Kidney epithelial cell (primary cell): Measurements from ENCODE around the gene IL5RA. TPM values are rescaled to one million over a fixed set of nuclear protein-coding genes. Genes with fewer than 3 reads are reported as not detected.

Experiments used
- DNase-seq: peaks from one replicate; pipeline ENCODE4 v3.0.0-alpha.2; 2010; ENCODE audit warnings: low read depth
- H3K27me3 ChIP-seq: 2 replicates; pipeline ENCODE4 v1.6.0; 2011; ENCODE audit warnings: low read length; ENCODE audit not compliant: control insufficient read depth, insufficient read depth
- H3K36me3 ChIP-seq: 2 replicates; pipeline ENCODE4 v1.5.1; 2011; ENCODE audit warnings: low read length; ENCODE audit not compliant: control insufficient read depth, insufficient read depth
- H3K4me3 ChIP-seq: 2 replicates; pipeline ENCODE4 v1.5.1; 2011; ENCODE audit warnings: low read depth, mild to moderate bottlenecking, control low read depth, low read length
- CTCF ChIP-seq: IDR thresholded peaks from 2 replicates; pipeline ENCODE4 v1.5.1; 2011; ENCODE audit warnings: mild to moderate bottlenecking, moderate library complexity, low read length, control low read depth, inconsistent platforms; ENCODE audit not compliant: insufficient read depth, poor library complexity, severe bottlenecking
- total RNA-seq: library from RNA; depleted of rRNA; stranded (reverse); fragments of >200 nt; gene quantifications from 2 replicates; pipeline ENCODE4 v1.2.3, GENCODE V29; 2015

The IL5RA gene
- total RNA-seq, 1 donor from 2014 or later, result not detected

DNA sequence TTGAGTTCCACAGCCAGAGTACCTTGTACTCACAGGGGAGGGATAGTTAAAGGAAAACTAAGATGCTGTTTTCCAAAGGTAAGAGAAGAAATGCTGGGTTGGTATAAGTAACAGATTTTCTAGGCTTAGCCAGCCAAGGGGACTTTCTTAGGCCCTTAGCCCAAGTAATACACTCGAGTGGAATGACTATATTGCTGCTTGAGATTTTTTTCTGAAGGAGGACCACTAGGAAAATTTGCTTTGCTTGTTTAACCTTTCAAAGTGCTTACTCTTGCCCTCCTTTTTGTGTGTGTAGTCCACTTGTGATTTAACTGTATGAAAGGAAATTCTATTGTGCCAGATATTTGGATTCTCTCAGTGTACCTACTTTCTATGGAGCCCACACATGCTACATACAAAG, 50.5 kb downstream of the IL5RA start:
- DNase-seq, result no peak
- H3K36me3 ChIP-seq, result no peaks in the 10 kb centered on the region
- no peak for TF ChIP-seq CTCF
- no peak overlapping the region for H3K4me3 ChIP-seq
- H3K27me3 ChIP-seq, result no peaks in the 10 kb centered on the region

DNA sequence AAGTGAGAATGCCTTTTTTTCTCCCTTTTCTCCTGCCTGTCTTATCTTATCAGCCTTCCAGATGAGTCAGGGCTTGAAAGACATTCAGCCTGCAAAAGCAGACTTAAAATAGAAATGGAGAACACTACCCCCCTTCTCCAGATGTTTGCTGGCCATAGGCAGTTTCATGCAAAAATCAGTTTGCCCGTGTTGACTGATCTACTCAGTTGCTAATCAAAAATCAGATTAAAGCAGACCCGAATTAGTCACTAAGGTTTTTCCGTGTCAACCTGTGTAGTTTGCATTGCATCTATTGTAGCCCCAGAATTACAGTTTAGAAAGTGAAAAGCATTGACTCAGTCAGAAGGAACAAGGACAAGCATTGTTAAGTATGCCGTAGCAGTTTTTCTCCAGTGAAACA, 56.2 kb downstream of the IL5RA start:
- H3K4me3 ChIP-seq, result no peak overlapping the region
- H3K27me3 ChIP-seq, result no peaks in the 10 kb centered on the region
- DNase-seq, result no peak
- no peaks in the 10 kb centered on the region for H3K36me3 ChIP-seq
- TF ChIP-seq CTCF, result no peak

GRCh38 chr3:3038201-3038991, 71.8 kb downstream of the IL5RA start:
- DNase-seq, result no peak
- no peak for TF ChIP-seq CTCF
- Histone ChIP-seq H3K4me3 (no peak overlapping the region), H3K36me3 (no peaks in the 10 kb centered on the region), H3K27me3 (no peaks in the 10 kb centered on the region)

DNA sequence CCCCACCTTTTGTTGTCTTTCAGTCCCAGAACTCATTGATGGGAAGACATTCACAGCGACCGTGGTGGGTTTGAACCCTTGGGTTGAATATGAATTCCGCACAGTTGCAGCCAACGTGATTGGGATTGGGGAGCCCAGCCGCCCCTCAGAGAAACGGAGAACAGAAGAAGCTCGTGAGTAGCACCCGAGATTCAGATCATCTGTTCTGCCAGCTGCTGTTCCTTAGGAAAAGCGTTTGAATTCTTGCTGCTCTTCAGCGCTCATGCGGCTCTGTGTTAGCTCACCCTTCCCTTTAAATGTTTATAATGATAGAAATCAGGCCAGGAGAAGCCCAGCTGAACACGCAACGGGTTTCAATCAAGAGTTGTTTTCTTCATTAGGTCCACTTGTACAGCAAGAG, 73.0 kb downstream of the IL5RA start:
- DNase-seq, result no peak
- TF ChIP-seq CTCF, result no peak
- no peaks in the 10 kb centered on the region for H3K36me3 ChIP-seq
- no peaks in the 10 kb centered on the region for H3K27me3 ChIP-seq
- H3K4me3 ChIP-seq, result no peak overlapping the region

GRCh38 chr3:3031326-3031725, 78.8 kb downstream of the IL5RA start:
- no peak for TF ChIP-seq CTCF
- Histone ChIP-seq H3K27me3 (no peaks in the 10 kb centered on the region), H3K36me3 (no peaks in the 10 kb centered on the region), H3K4me3 (no peak overlapping the region)
- DNase-seq, result no peak
